Mesenchymal stem cell (in vitro differentiated cells and primary cell): ENCODE measurements around the gene EMC9.

Experiments
- DNase-seq: peaks from one replicate; pipeline ENCODE4 v3.0.0-alpha.2; 2013
- H2AFZ ChIP-seq: one replicate; pipeline ENCODE4 v1.6.1; 2013; ENCODE audit warnings: low read depth, mild to moderate bottlenecking, control low read depth, inconsistent platforms, low read length, moderate library complexity
- H2AK5ac ChIP-seq: 2 replicates; pipeline ENCODE4 v1.6.1; 2013; ENCODE audit warnings: low read length, moderate library complexity, mild to moderate bottlenecking, inconsistent platforms; ENCODE audit not compliant: severe bottlenecking
- H2BK120ac ChIP-seq: one replicate; pipeline ENCODE4 v1.6.1; 2013; ENCODE audit warnings: low read depth, mild to moderate bottlenecking, inconsistent platforms, low read length, moderate library complexity
- H2BK12ac ChIP-seq, 2 experiments: one replicate each; pipeline ENCODE4 v1.6.1; 2013; ENCODE audit warnings: inconsistent platforms in 2 of 2, low read length in 2 of 2, mild to moderate bottlenecking in 2 of 2, moderate library complexity in 2 of 2, control low read depth in 1 of 2
- H2BK15ac ChIP-seq: one replicate; pipeline ENCODE4 v1.6.1; 2013; ENCODE audit warnings: mild to moderate bottlenecking, low read depth, inconsistent platforms; ENCODE audit not compliant: poor library complexity, severe bottlenecking
- H2BK5ac ChIP-seq: 2 replicates; pipeline ENCODE4 v1.6.1; 2013; ENCODE audit warnings: low read depth, mild to moderate bottlenecking, low read length, control low read depth, inconsistent platforms; ENCODE audit not compliant: poor library complexity, severe bottlenecking
- H3K14ac ChIP-seq, 2 experiments: one replicate each; pipeline ENCODE4 v1.6.1; 2013; ENCODE audit warnings: inconsistent platforms in 2 of 2, low read length in 2 of 2, control low read depth in 1 of 2, mild to moderate bottlenecking in 1 of 2, moderate library complexity in 1 of 2
- H3K18ac ChIP-seq, 2 experiments: one replicate each; pipeline ENCODE4 v1.6.1; 2013; ENCODE audit warnings: inconsistent platforms in 2 of 2, low read length in 2 of 2, control low read depth in 1 of 2, low read depth in 1 of 2, mild to moderate bottlenecking in 1 of 2
- H3K23ac ChIP-seq, 2 experiments: one replicate each; pipeline ENCODE4 v1.6.1; 2013; ENCODE audit warnings: inconsistent platforms in 2 of 2, low read length in 2 of 2, mild to moderate bottlenecking in 2 of 2, moderate library complexity in 2 of 2, control low read depth in 1 of 2
- H3K27ac ChIP-seq: 2 replicates; pipeline ENCODE4 v1.5.1; 2013; ENCODE audit warnings: mild to moderate bottlenecking, moderate library complexity, low read length, control low read depth, inconsistent platforms; ENCODE audit not compliant: poor library complexity, severe bottlenecking
- H3K27me3 ChIP-seq, 2 experiments: 2 replicates each; pipeline versions ENCODE4 v1.6.1 to v1.7.0; 2013; ENCODE audit warnings: low read length in 2 of 2, mild to moderate bottlenecking in 2 of 2, moderate library complexity in 2 of 2, control low read depth in 1 of 2, inconsistent platforms in 1 of 2; ENCODE audit not compliant: control insufficient read depth in 1 of 2, insufficient read depth in 1 of 2
- H3K36me3 ChIP-seq, 2 experiments: 2 replicates each; pipeline versions ENCODE4 v1.6.1 to v1.7.0; 2013; ENCODE audit warnings: low read length in 2 of 2, control low read depth in 1 of 2, inconsistent platforms in 1 of 2, low read depth in 1 of 2, mild to moderate bottlenecking in 1 of 2; ENCODE audit not compliant: insufficient read depth in 2 of 2, control insufficient read depth in 1 of 2
- H3K4ac ChIP-seq, 2 experiments: one replicate each; pipeline ENCODE4 v1.6.1; 2013; ENCODE audit warnings: inconsistent platforms in 2 of 2, low read length in 2 of 2, mild to moderate bottlenecking in 2 of 2, moderate library complexity in 2 of 2, control low read depth in 1 of 2, low read depth in 1 of 2
- H3K4me1 ChIP-seq: 2 replicates; pipeline ENCODE4 v1.6.1; 2013; ENCODE audit warnings: low read depth, low read length, control low read depth; ENCODE audit not compliant: control insufficient read depth, insufficient read depth
- H3K4me2 ChIP-seq: 2 replicates; pipeline ENCODE4 v1.6.1; 2013; ENCODE audit warnings: low read length, mild to moderate bottlenecking, inconsistent platforms; ENCODE audit not compliant: poor library complexity, severe bottlenecking
- H3K4me3 ChIP-seq, 2 experiments: 2 replicates each; pipeline versions ENCODE4 v1.5.1 to v1.7.0; 2013; ENCODE audit warnings: low read length in 2 of 2, mild to moderate bottlenecking in 2 of 2, control low read depth in 1 of 2, low read depth in 1 of 2; ENCODE audit not compliant: insufficient read depth in 1 of 2
- H3K79me1 ChIP-seq: replicated peaks from 2 replicates; pipeline ENCODE4 v1.6.1; 2013; ENCODE audit warnings: mild to moderate bottlenecking, control low read depth, low read length, inconsistent platforms; ENCODE audit not compliant: poor library complexity, severe bottlenecking
- H3K9ac ChIP-seq: 2 replicates; pipeline ENCODE4 v1.7.0; 2013; ENCODE audit warnings: mild to moderate bottlenecking, low read length, moderate library complexity
- H3K9me3 ChIP-seq: 2 replicates; pipeline ENCODE4 v1.7.0; 2013; ENCODE audit warnings: mild to moderate bottlenecking, low read length; ENCODE audit not compliant: control insufficient read depth
- H4K8ac ChIP-seq: one replicate; pipeline ENCODE4 v1.6.1; 2013; ENCODE audit warnings: inconsistent platforms, mild to moderate bottlenecking, low read length, moderate library complexity
- H4K91ac ChIP-seq: one replicate; pipeline ENCODE4 v1.6.1; 2013; ENCODE audit warnings: mild to moderate bottlenecking, low read length, inconsistent platforms
- WGBS: methylation state at CpG from one replicate; pipeline ENCODE4 v1.1.7; 2013; ENCODE audit warnings: mixed read lengths; 5-methylcytosine and 5-hydroxymethylcytosine counted together

EMC9 gene

DNA sequence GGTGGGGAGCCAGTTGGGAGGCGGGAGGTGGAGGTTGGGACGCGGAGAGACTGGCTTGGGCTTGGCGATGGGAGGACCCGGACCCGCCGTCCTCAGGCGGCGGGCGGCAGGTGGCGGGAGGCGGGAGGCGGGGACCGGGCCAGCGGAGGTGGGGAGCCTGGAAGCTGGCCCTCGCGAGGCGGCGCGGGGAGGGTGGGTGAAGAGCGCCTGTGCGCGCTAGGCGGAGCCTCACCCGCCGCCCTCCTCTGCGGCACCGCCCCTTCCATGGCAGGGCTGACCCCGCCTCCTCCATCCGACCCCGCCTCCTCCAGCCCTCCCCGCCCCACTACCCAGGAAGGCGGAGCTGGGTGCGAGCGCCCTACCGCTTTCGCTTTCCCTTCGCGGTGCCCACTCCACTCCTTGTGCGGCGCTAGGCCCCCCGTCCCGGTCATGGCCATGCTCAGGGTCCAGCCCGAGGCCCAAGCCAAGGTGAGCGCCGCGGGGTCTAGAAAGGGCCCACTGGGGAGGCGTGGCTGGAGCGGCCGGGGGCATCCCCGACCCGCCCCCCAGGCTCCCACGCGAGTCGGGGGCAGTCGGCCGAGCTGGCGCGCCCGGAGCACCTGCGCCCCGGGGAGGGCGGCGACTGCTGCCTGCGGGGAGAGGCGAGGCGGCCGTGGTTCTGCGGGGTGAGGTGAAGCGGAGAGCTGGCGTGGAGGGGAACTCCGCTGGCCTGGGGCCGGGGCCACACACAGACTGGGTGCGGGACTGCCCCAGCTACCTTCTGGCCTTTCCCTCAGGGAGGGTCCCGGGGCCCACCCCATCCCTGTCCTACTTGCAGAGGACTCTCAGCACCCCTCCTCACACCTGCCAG, 5.3 kb downstream of the EMC9 start, which contains the start of gene PSME1:
Gene PSME1 (plus strand): TSS at position 361 of the 850 bp plus-strand sequence. CDS start 69 bp downstream, at position 430.
- WGBS, result 1% methylated on average over 58 of the region's 75 CpGs
- H3K23ac ChIP-seq, result peak within 1 kb of the TSS in 1 of 2 experiments; percentile 94
- peak within 1 kb of the TSS; percentile 86 for H2AFZ ChIP-seq
- H3K14ac ChIP-seq, result peak within 1 kb of the TSS in 1 of 2 experiments; percentile 93
- DNase-seq, result peak; percentile 91
- H4K91ac ChIP-seq, result peak within 1 kb of the TSS; percentile 22
- H3K4me1 ChIP-seq, result peaks cover 19% of the 10 kb centered on the region
- peak within 1 kb of the TSS; percentile 88 for H3K9ac ChIP-seq
- peaks cover 27 to 34% of the 10 kb centered on the region in 2 experiments for H3K36me3 ChIP-seq
- H3K27ac ChIP-seq, result peak within 1 kb of the TSS; percentile 4
- H3K9me3 ChIP-seq, result no peaks in the 10 kb centered on the region
- H3K4me3 ChIP-seq, result peak within 1 kb of the TSS; percentile 81 to 91
- H3K4ac ChIP-seq, result peak within 1 kb of the TSS in 1 of 2 experiments; percentile 94
- peak within 1 kb of the TSS; percentile 86 for H4K8ac ChIP-seq
- H2BK120ac ChIP-seq, result peak within 1 kb of the TSS; percentile 1
- H3K79me1 ChIP-seq, result peaks cover 26% of the 10 kb centered on the region
- no peak within 1 kb of the TSS for H2AK5ac ChIP-seq
- no peak within 1 kb of the TSS for H2BK5ac ChIP-seq
- H2BK12ac ChIP-seq, result peak within 1 kb of the TSS in 1 of 2 experiments; percentile 84
- H3K27me3 ChIP-seq, result no peaks in the 10 kb centered on the region
- peak within 1 kb of the TSS; percentile 79 for H3K4me2 ChIP-seq
- peak within 1 kb of the TSS; percentile 38 to 92 for H3K18ac ChIP-seq
- no peak within 1 kb of the TSS for H2BK15ac ChIP-seq

DNA sequence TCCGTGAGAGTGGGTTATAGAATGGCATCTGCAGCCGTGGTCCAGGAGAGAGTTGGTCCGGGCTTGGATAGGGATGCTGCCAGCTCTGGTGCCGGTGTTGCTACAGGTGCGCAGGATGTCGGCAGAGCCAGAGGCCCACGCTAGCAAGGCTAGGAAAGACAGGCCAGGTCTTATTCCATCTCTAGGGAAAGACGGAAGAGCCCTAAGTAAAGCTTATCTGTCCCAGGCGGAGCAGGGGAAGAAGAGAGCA, 5.9 kb downstream of the EMC9 start:
- Histone ChIP-seq H3K23ac (no peak overlapping the region), H3K14ac (no peak overlapping the region), H4K91ac (no peak overlapping the region), H4K8ac (peak overlapping the region; percentile 43), H3K27me3 (no peaks in the 10 kb centered on the region), H3K18ac (peak overlapping the region; percentile 38 to 46), H3K27ac (peak overlapping the region; percentile 4), H3K4me3 (peak overlapping the region; percentile 81 to 91), H3K36me3 (peaks cover 27 to 34% of the 10 kb centered on the region in 2 experiments), H3K79me1 (peaks cover 26% of the 10 kb centered on the region), H2BK120ac (no peak overlapping the region), H3K4ac (no peak overlapping the region), H3K4me1 (peaks cover 19% of the 10 kb centered on the region), H3K4me2 (peak overlapping the region; percentile 76), H2BK15ac (no peak overlapping the region), H3K9me3 (no peaks in the 10 kb centered on the region), H3K9ac (peak overlapping the region; percentile 68), H2AK5ac (no peak overlapping the region), H2AFZ (peak overlapping the region; percentile 86), H2BK5ac (no peak overlapping the region), H2BK12ac (peak overlapping the region in 1 of 2 experiments; percentile 81)
- DNase-seq, result no peak
- WGBS, result 33% methylated on average over 9 of the region's 9 CpGs

DNA sequence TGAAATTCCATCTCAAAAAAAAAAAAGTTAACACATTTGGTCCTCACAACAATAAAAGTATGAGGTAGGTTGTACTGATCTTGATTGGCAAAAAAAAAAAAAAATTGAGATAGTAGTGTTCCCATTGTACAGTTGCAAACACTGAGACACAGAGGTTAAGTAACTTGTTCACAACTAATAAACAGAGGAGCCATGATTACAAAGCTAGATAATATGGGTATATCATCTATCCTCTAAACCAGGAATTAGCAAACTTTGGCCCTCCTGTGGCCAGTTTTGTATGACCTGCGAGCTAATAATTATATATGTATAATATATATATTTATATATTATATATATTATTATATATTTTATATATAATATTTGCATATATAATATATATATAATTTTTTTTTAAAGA, 7.7 kb downstream of the EMC9 start:
- no peak overlapping the region for H3K14ac ChIP-seq
- H4K8ac ChIP-seq, result no peak overlapping the region
- H3K9me3 ChIP-seq, result no peaks in the 10 kb centered on the region
- peaks cover 16 to 25% of the 10 kb centered on the region in 2 experiments for H3K36me3 ChIP-seq
- H2BK15ac ChIP-seq, result no peak overlapping the region
- peaks cover 18% of the 10 kb centered on the region for H3K79me1 ChIP-seq
- H3K4ac ChIP-seq, result no peak overlapping the region
- H3K9ac ChIP-seq, result no peak overlapping the region
- H2BK120ac ChIP-seq, result no peak overlapping the region
- H3K18ac ChIP-seq, result no peak overlapping the region
- no peak overlapping the region for H4K91ac ChIP-seq
- H2AFZ ChIP-seq, result no peak overlapping the region
- no peak overlapping the region for H3K23ac ChIP-seq
- H2BK12ac ChIP-seq, result no peak overlapping the region
- no peaks in the 10 kb centered on the region for H3K27me3 ChIP-seq
- H3K27ac ChIP-seq, result no peak overlapping the region
- no peak overlapping the region for H2BK5ac ChIP-seq
- H3K4me1 ChIP-seq, result peaks cover 13% of the 10 kb centered on the region
- H3K4me2 ChIP-seq, result no peak overlapping the region
- H3K4me3 ChIP-seq, result no peak overlapping the region
- no peak for DNase-seq
- no peak overlapping the region for H2AK5ac ChIP-seq
- no CpG with 5 or more reads among the region's 1 CpG for WGBS

- WGBS, result 100% methylated on average over 1 of the region's 2 CpGs
Measured at GRCh38 chr14:24132976-24133375, 8.4 kb downstream of the EMC9 start.

More at GRCh38 chr14:24132976-24133375, 8.4 kb downstream of the EMC9 start:
- H4K8ac ChIP-seq, result no peak overlapping the region
- no peak overlapping the region for H2BK5ac ChIP-seq
- H3K27ac ChIP-seq, result no peak overlapping the region
- H3K4ac ChIP-seq, result no peak overlapping the region
- no peak overlapping the region for H3K9ac ChIP-seq
- no peak overlapping the region for H3K4me3 ChIP-seq
- no peaks in the 10 kb centered on the region for H3K9me3 ChIP-seq
- H2AK5ac ChIP-seq, result no peak overlapping the region
- H2AFZ ChIP-seq, result no peak overlapping the region
- no peak overlapping the region for H2BK12ac ChIP-seq
- DNase-seq, result no peak
- H2BK15ac ChIP-seq, result no peak overlapping the region
- no peak overlapping the region for H3K18ac ChIP-seq
- H3K36me3 ChIP-seq, result peaks cover 8 to 18% of the 10 kb centered on the region in 2 experiments
- no peak overlapping the region for H4K91ac ChIP-seq
- no peak overlapping the region for H3K4me2 ChIP-seq
- H3K79me1 ChIP-seq, result peaks cover 13% of the 10 kb centered on the region
- no peak overlapping the region for H2BK120ac ChIP-seq
- H3K4me1 ChIP-seq, result peaks cover 13% of the 10 kb centered on the region
- no peaks in the 10 kb centered on the region for H3K27me3 ChIP-seq
- H3K23ac ChIP-seq, result no peak overlapping the region
- no peak overlapping the region for H3K14ac ChIP-seq
